GM04503 (cell line): ENCODE measurements around the gene LARP1.
A peak's percentile ranks its signal among the peaks of the same experiment; 100 is the strongest.

ENCODE experiments used
- DNase-seq: peaks from one replicate; pipeline ENCODE4 v3.0.0-alpha.2; 2012; ENCODE audit warnings: low read depth

Gene LARP1

GRCh38 chr5:154762261-154762660 is 7.1 kb downstream of the LARP1 start:
- no peak for DNase-seq

GRCh38 chr5:154762700-154763099 is 7.5 kb downstream of the LARP1 start:
- DNase-seq = no peak

GRCh38 chr5:154764967-154765366 is 9.8 kb downstream of the LARP1 start:
- no peak for DNase-seq

GRCh38 chr5:154765396-154765925 is 10.3 kb downstream of the LARP1 start:
- no peak for DNase-seq

- DNase-seq = no peak
Measured at GRCh38 chr5:154766558-154767281, 11.5 kb downstream of the LARP1 start.

- DNase-seq = no peak
Measured at GRCh38 chr5:154767576-154767975, 12.4 kb downstream of the LARP1 start.

GRCh38 chr5:154768207-154768606 is 13.0 kb downstream of the LARP1 start:
- no peak for DNase-seq

- no peak for DNase-seq
Measured at GRCh38 chr5:154770111-154770510, 14.9 kb downstream of the LARP1 start.

- peak; percentile 67 for DNase-seq
Measured at GRCh38 chr5:154771383-154771901, 16.3 kb downstream of the LARP1 start.

- DNase-seq = no peak
Measured at GRCh38 chr5:154773326-154773725, 18.1 kb downstream of the LARP1 start.

GRCh38 chr5:154776167-154776566 is 21.0 kb downstream of the LARP1 start:
- no peak for DNase-seq

GRCh38 chr5:154778534-154778933 is 23.4 kb downstream of the LARP1 start:
- DNase-seq = no peak

- peak; percentile 69 for DNase-seq
Measured at GRCh38 chr5:154779105-154779504, 23.9 kb downstream of the LARP1 start.

GRCh38 chr5:154780128-154780527 is 25.0 kb downstream of the LARP1 start:
- no peak for DNase-seq

- no peak for DNase-seq
Measured at GRCh38 chr5:154782326-154782725, 27.1 kb downstream of the LARP1 start.

- DNase-seq = no peak
Measured at GRCh38 chr5:154782812-154783592, 27.8 kb downstream of the LARP1 start.

GRCh38 chr5:154783774-154784460 is 28.7 kb downstream of the LARP1 start:
- no peak for DNase-seq

- DNase-seq = no peak
Measured at GRCh38 chr5:154784856-154785255, 29.7 kb downstream of the LARP1 start.

GRCh38 chr5:154786414-154786813 is 31.2 kb downstream of the LARP1 start:
- DNase-seq = no peak

GRCh38 chr5:154788212-154788611 is 33.0 kb downstream of the LARP1 start:
- DNase-seq = no peak

GRCh38 chr5:154791535-154791934 is 36.4 kb downstream of the LARP1 start:
- DNase-seq = no peak
